G401.6 (cell line): ENCODE results near the gene IFNK.

Experiments used
- FAIRE-seq: peaks from 2 replicates; lab custom pipeline; 2012; peaks lifted over from hg19 to GRCh38; lab: Jason Lieb, UNC

IFNK gene

DNA sequence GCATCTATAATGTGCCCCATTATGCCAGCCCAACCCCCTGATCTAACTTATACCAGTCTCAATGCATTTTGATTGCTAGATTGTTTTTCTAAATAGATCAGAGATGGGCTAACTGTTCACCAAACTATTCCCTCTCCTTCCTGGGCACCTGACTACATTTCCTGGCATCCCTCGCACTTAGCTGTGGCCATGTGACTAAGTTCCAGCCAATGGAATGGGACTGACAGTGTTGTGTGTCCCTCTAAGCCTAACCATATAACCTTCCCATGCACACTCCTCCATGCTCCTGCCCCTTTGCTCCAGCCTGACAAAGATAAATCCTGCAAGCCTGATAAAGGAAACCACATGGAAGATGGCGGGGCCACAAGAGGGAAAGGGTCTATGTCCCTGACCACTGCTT lies 12.3 kb upstream of the IFNK start:
- no peak for FAIRE-seq

DNA sequence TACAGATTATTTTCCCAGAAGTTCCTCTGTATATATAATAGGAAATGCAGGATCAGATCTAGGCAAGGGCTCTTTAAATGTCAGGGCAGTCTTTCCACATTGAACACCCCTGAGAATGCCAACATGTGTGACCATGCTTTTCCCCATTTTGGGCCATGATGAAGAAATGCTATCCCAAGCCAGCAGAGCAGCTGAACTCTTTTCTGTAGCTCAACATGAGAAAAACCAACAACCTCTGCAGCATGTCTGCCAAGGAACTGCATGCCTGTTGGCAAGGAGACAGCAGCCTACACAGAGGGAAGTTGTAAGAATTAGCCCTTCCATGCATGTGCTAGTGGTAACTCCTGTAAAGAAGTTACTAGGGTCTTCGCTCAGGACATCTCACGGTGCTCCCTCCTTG lies 9.5 kb upstream of the IFNK start:
- FAIRE-seq = no peak

GRCh38 chr9:27518006-27518405 lies 6.1 kb upstream of the IFNK start:
- FAIRE-seq = no peak

DNA sequence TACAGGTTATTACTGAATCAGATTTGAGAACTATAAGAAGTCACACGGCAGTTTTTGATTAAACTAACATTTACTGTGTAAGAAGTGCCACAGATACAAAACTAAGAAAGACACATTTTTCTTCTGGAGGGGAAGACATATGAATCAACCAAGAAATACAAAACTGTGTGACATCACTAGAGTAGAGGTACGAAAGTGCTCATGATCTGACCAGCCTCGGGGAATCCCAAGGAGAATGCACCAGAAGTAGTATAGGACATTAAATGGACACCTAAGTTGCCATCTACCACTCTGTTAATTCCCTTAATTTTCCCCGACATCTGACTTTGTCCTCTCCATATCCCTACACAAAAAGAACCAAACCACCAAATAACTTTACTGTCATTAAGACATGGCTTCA lies 5.3 kb upstream of the IFNK start:
- no peak for FAIRE-seq

DNA sequence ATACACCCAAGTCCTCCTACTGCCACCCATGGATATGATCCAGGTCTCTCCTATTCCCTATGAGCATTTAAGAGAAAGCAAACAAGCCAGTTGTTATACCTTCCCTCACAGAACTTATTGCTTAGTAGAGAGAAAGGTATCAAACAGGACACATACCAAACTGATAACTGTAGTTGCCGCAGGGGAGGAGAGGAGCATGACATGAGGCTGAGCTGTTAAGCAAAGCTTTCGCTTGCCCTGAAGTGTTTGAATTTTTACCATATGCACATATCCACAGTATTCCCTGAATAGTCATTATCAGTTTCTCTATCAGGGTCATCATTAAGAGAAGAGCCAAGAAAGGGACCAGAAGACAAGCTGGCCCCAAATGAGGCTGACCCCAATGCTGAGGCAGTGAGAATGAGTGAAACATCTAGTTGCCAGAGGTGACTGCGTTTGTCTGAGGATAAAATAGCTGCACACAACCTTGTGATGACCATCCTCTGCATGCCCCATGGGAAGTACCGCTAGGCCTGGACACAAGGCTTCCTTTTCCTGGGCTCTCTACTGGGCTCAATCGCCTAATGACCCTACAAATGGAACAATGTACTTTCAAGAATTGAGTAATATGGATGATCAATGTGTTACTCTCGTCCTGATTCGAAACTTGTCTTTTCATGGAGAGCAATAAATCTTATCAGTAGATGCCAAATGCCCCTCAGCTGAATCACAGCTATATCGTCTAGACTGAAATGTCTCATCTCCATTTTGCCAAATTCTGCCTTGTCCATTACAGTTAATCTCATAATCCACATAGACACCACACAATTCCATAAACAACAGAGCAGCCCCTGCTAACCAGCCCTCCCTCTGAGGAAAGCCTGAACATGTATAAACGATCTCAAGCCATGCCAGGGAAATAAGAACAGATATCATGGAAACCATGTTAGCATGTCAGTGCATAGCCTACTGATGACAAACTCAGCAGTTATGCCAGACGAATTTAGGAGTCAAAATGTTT lies 4.3 kb upstream of the IFNK start:
- FAIRE-seq = no peak

DNA sequence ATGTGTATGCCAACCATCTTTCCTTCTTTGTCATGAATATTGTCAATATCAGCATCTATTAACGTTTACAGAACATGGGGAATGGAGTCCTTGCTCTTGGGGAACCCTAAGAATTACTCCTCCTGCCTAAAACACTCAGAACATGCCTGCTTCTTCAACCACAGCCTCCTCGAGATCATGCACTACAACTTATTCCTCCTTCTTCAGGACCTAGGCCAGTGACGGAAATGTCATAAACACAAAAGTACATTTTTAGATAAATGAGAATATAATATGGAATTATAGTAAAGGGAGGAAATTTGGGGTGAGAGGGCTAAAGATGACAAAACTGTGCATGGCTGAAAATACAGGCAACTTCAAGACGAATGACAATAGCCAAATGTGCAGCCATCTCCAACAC lies 3.1 kb upstream of the IFNK start:
- no peak for FAIRE-seq

- no peak for FAIRE-seq
Measured at GRCh38 chr9:27523141-27523540, 949 bp upstream of the IFNK start.

DNA sequence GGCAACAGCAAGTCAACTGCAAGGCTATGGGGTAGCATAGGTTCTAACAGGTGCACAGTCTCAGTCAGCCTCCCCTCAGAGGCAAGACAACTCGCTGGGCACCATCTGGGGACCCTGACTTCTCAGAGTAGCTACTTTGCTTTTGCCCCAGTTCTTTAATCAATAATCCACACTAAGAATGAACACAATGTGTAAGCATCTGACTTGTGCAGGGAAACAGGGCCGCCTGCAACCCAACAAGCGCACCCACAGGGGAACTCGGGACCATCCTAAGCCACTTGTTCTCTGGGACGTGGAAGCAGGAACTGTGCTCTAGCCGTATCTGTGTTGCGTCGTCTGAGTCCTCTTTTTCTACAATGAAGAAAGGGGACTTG lies 3.6 kb downstream of the IFNK start:
- FAIRE-seq = no peak

- FAIRE-seq = no peak
Measured at GRCh38 chr9:27528076-27528885, 4.2 kb downstream of the IFNK start.

DNA sequence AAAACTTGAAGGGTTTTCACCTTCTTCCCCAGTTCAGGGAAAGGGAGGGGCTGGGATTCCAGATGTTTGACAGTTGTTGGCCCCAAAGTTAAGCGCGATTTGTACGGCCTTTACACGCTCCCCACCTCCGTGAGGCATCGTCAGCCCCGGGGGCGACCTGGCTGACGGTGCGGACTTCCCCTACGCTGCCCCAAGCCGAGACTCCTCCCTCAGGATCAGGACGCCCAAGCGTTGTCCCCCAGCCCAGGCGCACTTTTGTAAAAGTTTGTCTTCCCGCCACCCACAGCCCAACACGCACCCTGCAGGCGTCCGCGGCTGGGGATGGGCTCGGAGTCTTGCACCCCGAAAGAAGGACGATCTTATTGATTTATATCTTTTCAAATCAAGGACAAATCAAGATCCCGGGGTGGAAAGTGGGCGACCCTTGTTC lies 4.8 kb downstream of the IFNK start:
- FAIRE-seq = no peak

DNA sequence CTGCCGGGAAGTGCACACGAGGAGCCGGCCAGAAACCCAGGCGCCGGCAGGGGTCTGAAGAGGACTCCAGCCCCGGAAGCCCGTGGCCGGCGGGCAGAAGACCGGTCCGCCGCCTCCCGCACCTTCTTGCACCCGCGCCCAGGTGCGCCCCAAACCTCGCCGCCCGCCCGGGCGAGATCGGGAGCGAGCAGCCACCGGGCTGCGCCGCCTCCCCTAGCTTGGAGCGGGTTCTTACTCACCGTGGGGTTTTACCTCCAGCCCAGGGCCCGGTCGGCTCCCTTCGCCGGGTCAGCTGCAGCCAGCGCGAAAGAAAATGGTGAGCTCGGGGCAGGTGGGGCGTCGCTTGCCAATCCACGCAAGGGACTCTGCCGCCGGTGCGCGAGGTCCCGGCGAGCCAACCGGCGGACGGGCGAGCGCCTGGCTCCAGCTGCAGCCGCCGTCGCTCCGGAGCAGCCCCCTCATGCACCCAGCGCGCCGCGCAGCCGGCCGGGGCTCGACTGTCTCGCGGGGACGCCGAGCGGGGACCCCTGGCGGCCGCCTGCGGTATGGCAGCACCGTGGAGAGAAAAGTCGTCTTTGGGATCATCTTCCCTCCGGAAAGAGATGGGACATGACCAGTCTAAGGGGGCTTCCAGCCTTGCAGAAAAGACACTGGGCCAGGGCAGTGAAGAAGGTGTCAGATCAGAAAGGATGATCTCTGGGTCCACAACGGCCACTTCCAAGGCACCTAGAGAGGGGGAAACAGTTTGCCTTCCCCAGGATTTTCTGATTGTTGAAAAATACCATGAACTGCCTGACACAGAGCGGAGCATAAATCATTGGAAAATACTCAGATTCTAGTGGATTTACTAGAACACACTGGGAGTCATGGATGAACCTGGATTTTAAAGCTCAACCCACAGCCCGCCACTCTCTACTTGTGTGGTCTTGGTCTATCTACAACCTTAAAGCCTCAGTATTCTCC lies 5.5 kb downstream of the IFNK start, which contains the start of gene MOB3B:
TSS of gene MOB3B (minus strand) at position 499 of the 963 bp plus-strand sequence. CDS start 74,264 bp downstream, outside the sequence.
- FAIRE-seq = no peak

DNA sequence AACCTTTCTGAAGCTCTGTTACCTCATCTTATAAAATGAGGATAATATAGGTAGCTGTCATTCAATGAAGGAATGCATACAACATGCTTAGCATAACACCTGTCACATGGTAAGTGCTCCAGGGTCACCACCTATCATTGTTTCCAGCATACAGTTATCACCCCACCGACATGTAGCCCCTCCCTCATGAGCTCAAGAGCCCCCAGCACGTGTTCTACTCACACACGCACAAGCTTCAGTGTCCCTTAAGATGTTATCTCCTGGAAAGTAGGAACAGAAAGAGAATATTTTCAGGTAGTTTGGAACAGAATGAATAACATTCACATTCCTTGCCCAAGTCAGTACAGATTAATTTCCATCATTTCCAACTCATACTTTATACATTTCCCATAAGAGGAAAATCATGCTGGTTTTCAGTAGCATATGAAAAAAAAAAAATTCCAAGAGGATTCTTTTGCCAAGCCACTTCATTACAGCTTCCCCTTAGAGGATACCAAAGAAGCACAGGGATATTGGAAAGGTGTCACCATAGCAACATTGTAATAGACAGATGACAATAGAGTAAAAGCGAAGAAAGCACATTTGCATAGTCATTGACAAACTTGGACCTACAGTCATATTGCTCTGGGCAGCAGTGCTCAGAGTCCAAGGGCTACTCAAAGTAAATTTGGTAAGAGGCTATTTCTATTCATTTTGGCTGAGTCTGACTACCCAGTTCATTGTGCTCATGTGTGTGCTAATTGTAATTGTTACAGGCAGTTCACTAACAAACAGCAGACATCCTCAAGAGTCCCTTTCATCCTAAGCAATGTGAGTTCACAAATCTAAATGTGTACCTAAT lies 7.0 kb downstream of the IFNK start:
- no peak for FAIRE-seq

DNA sequence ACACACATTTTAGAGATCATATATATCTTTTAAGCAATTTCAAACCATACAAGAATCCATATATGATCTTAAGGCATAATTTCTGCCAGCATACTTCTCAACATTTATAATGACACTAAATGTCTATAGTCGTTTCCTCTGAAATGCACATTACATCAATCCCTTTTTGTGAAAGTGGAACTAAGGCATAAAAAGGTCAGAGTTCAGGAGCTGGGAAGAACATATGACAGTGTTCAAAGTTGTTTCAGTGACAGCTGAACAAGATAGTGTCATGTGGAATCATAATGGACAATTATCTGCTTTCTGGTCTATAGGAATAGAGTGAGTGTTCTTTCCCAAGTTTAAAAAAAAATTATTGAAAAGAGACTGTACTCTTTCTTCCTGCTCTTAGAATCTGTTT lies 8.0 kb downstream of the IFNK start:
- no peak for FAIRE-seq

- no peak for FAIRE-seq
Measured at GRCh38 chr9:27533311-27533710, 9.2 kb downstream of the IFNK start.

DNA sequence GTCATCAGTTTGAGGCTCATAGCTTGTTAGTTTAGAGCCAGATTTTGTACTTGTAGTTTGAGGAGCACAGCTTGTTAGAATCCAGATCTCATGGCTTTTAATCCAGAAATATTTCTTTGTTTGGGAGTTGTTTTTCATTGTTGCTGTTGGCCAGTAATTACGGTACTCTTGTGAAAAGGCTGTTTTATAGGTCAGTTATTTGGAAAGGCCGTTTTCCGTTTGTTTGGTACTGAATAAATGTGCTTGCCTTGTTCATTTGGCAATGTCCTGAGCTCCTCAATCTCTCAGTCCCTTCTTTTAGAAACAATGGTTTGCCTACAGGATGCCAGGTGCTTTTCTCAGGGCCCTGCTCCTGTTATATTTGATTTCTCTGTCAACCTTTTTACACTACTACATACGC lies 10.0 kb downstream of the IFNK start:
- no peak for FAIRE-seq

- no peak for FAIRE-seq
Measured at GRCh38 chr9:27534658-27535209, 10.6 kb downstream of the IFNK start.

DNA sequence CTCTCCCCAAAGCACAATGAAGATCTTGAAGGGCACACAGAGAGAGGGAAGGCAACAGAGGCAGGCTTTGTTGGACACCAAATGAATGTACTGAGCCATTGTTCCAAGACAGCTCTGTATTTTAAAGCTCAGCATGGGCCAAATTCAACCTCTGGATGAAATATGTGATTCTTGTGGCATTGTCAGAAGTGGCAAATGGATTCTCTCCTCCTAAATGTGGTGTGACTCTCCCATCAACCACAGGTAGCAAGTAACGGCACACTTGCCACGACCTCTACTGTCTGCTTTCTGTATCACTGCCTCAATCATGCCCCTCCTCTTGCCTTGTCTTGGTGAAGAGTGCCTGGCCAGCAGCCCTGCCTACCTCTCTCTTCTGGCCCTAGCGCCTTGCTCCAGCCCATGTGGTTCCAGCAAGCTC lies 11.6 kb downstream of the IFNK start:
- no peak for FAIRE-seq

DNA sequence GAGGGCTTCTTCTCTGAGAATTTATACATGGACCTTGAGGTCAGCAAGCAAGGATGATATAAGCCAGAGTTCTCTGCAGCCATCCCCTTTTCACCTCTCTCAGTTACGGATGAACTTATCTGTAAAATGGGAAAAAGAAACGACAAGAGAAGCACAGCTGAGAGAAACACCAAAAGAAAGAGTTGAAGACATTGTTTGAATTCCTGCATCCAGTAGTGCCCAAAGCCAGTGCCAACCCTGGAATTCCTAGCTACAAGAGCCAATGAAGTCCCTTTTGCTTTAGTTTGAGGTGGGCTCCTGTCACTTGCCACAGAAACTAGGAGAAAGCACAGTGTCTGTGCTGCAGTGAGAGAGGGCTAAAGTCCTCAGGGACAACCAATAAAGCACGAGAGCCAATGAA lies 12.1 kb downstream of the IFNK start:
- FAIRE-seq = no peak

GRCh38 chr9:27537027-27537435 lies 12.9 kb downstream of the IFNK start:
- FAIRE-seq = no peak

- no peak for FAIRE-seq
Measured at GRCh38 chr9:27537756-27538155, 13.7 kb downstream of the IFNK start.

DNA sequence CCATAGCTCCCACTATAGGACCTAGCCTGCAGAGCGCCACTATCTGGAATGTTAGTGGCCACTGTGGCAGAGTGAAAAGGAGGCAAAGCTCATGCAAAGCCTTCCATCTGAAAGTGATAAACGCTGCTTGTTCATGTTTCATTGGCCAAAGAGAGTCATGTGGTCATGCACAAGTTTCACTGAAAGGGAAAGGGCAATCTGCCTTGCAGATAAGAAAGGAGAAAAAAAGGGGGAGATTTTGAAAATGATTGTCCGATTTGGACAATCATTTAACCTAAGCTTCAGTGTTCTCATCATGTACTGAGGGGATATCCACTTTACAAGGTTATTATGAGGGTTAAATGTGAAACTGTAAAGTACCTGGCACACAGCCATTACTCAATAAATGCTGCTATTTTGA lies 14.6 kb downstream of the IFNK start:
- FAIRE-seq = no peak
